Measurements from ENCODE around the gene B4GALNT2. TPM values are rescaled to one million over a fixed set of nuclear protein-coding genes. Genes with fewer than 3 reads are reported as not detected.

B4GALNT2 gene, protein sequence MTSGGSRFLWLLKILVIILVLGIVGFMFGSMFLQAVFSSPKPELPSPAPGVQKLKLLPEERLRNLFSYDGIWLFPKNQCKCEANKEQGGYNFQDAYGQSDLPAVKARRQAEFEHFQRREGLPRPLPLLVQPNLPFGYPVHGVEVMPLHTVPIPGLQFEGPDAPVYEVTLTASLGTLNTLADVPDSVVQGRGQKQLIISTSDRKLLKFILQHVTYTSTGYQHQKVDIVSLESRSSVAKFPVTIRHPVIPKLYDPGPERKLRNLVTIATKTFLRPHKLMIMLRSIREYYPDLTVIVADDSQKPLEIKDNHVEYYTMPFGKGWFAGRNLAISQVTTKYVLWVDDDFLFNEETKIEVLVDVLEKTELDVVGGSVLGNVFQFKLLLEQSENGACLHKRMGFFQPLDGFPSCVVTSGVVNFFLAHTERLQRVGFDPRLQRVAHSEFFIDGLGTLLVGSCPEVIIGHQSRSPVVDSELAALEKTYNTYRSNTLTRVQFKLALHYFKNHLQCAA
- 0.26 TPM in 1 of 2 replicates, not detected in the other for total RNA-seq

GRCh38 chr17:49132699-49133364, at the start of gene B4GALNT2:
TSS of gene B4GALNT2 (plus strand) at chr17:49132769. CDS start at chr17:49132793, 24 bp downstream.

GRCh38 chr17:49210158-49211029, 77.8 kb downstream of the B4GALNT2 start, which contains the start of the genes ABI3 and GNGT2:
TSS of gene ABI3 (plus strand) at chr17:49210707. CDS start at chr17:49210725, 18 bp downstream.
TSS of gene GNGT2 (minus strand) at chr17:49210574. CDS start at chr17:49207422, 3,152 bp downstream.

Other genes starting within 250 kb of the B4GALNT2 start
- gene ATP5MC1, start 240.0 kb upstream of the B4GALNT2 start, total RNA-seq = 81.8 and 150 TPM in 2 replicates
- 69.9 and 83.8 TPM in 2 replicates for gene UBE2Z, start 224.4 kb upstream of the B4GALNT2 start, total RNA-seq
- gene SNF8, start 187.9 kb upstream of the B4GALNT2 start, total RNA-seq = 63.6 and 141 TPM in 2 replicates
- gene GIP, start 164.2 kb upstream of the B4GALNT2 start, total RNA-seq = not detected in 2 replicates
- 13.3 and 17.2 TPM in 2 replicates for gene IGF2BP1, start 135.4 kb upstream of the B4GALNT2 start, total RNA-seq
- gene GNGT2, start 77.8 kb downstream of the B4GALNT2 start, total RNA-seq = 1.4 TPM in 1 of 2 replicates, not detected in the other
- 3.5 and 4.9 TPM in 2 replicates for gene ABI3, start 77.9 kb downstream of the B4GALNT2 start, total RNA-seq
- 0.65 and 1.0 TPM in 2 replicates for gene PHOSPHO1, start 98.0 kb downstream of the B4GALNT2 start, total RNA-seq
- 7.1 and 21.1 TPM in 2 replicates for gene ZNF652, start 229.5 kb downstream of the B4GALNT2 start, total RNA-seq

Measured in epithelial cell of alveolus of lung (primary cell).